ENCODE results near the gene SLC2A10. TPM values are rescaled to one million over a fixed set of nuclear protein-coding genes. Genes with fewer than 3 reads are reported as not detected.

SLC2A10 gene
- total and polyA plus RNA-seq, 2 donors (not counting 3 experiments of a cell fraction or from before 2014, with no cell fraction given): 11.2 to 13.6 TPM

DNA sequence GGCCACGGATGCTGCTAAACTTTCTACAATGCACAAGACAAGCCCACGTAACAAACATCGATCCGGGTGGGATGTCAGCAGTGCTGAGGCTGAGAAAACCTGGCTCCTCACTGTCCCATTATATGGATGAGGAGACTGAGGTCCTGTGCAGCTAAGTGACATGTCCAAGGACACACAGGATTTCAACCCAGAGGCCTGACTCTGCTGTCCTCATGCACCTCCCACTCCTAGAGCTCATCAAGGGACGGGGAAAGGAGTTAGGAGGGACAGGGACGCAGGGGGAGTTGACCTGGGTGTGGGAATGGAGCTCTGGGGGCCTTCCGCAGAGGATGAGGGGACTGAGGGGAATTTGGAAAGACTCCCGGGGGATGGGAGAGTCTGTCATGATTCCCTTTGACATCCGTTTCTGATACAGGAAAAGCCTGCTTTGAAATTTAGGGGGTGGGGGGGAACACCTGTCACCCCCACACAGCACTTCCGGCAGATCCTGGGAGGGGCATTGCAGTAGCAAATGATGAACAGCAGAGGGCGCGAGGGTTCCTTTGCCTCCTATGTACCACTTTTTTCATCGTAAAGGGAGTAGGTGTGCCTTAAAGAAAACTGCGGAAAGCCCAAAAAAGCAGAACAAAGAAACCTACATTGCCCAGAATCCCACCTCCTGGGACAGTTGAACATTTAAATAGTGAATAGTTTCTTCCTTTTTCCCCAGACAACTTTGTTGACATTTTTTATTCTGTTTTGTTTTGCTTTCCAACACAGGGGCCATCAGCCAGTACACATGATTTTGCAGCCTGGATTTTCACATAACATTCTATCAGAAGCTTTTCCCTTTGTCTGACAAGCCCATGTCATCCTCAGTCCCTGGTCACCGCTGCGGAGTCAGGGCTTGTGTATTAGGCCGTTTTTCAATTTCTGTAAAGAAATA, 48.6 kb downstream of the SLC2A10 start:
- intact Hi-C loops (cut with micrococcal nuclease): loop anchor here (1.0 kb wide), 1 partner anchor 392 kb away; no protein-coding TSS in a partner anchor
- Histone ChIP-seq H3K9ac (replicated peaks; ENCODE audit: extremely low read depth, insufficient read depth, low read length) (no peak overlapping the region), H3K4me3 (replicated peaks in 1 of 3; ENCODE audit: insufficient read depth in 1 of 3, low read depth in 1 of 3, low read length in 3 of 3) (no peak overlapping the region), H3K4me1 (ENCODE audit: control insufficient read depth, extremely low read depth, insufficient read depth, low read length) (no peaks in the 10 kb centered on the region), H3K4me2 (ENCODE audit: insufficient read depth, low read length) (no peak overlapping the region), H3K9me3 (replicated peaks; ENCODE audit: control insufficient read depth, insufficient read depth, low read length) (no peaks in the 10 kb centered on the region), H3K79me2 (ENCODE audit: control insufficient read depth, insufficient read depth, low read length) (no peaks in the 10 kb centered on the region), H3K27ac (ENCODE audit: insufficient read depth, low read depth, low read length) (no peak overlapping the region), H3K36me3 (ENCODE audit: control insufficient read depth in 2 of 2, extremely low read depth in 1 of 2, insufficient read depth in 2 of 2, low read length in 2 of 2) (no peaks in the 10 kb centered on the region), H4K20me1 (replicated peaks; ENCODE audit: control insufficient read depth, extremely low read depth, insufficient read depth, low read length) (no peaks in the 10 kb centered on the region), H3K27me3 (ENCODE audit: control insufficient read depth in 2 of 2, insufficient read depth in 2 of 2, low read length in 2 of 2) (no peaks in the 10 kb centered on the region), H2AFZ (ENCODE audit: low read depth, low read length) (no peak overlapping the region), H3K9me1 (replicated peaks; ENCODE audit: control insufficient read depth, extremely low read depth, insufficient read depth, low read length) (no peaks in the 10 kb centered on the region)
- dilution Hi-C loops (cut with MboI; ENCODE audit: extremely low pct_ligation_motif_present, low sequenced_read_pairs): no loop called here
- no peak for FAIRE-seq
- BruUV-seq (replicated peaks): no TSS peak
- TF ChIP-seq CTCF (IDR thresholded peaks at IDR 0.05; ENCODE audit: extremely low read depth in 1 of 2, insufficient read depth in 1 of 2, low read depth in 1 of 2, low read length in 2 of 2) (peak; percentile 83), POLR2A (IDR thresholded peaks at IDR 0.05; ENCODE audit: low read depth, low read length) (no peak)
- peak; percentile 42 for DNase-seq (ENCODE audit: low read depth, low spot score)
- POLR2A ChIA-PET: no interaction called here
- CTCF ChIA-PET: interaction anchor here (1.0 to 6.3 kb wide), 2 partner anchors 12 to 626 kb away, joined by 3 to 30 read pairs; no protein-coding TSS in a partner anchor

GRCh38 chr20:46758929-46759669, 49.6 kb downstream of the SLC2A10 start:
- intact Hi-C loops (cut with micrococcal nuclease): loop anchor here (1.0 kb wide), 1 partner anchor 391 kb away; no protein-coding TSS in a partner anchor
- dilution Hi-C loops (cut with MboI; ENCODE audit: extremely low pct_ligation_motif_present, low sequenced_read_pairs): no loop called here
- CTCF ChIA-PET: no interaction called here

More at GRCh38 chr20:46758929-46759669, 49.6 kb downstream of the SLC2A10 start:
- H2AFZ ChIP-seq (ENCODE audit: low read depth, low read length): no peak overlapping the region
- H3K79me2 ChIP-seq (ENCODE audit: control insufficient read depth, insufficient read depth, low read length): no peaks in the 10 kb centered on the region
- no peak overlapping the region for H3K27ac ChIP-seq (ENCODE audit: insufficient read depth, low read depth, low read length)
- BruUV-seq (replicated peaks): no TSS peak
- POLR2A ChIA-PET: no interaction called here
- H4K20me1 ChIP-seq (replicated peaks; ENCODE audit: control insufficient read depth, extremely low read depth, insufficient read depth, low read length): no peaks in the 10 kb centered on the region
- FAIRE-seq (no peak), DNase-seq (ENCODE audit: low read depth, low spot score) (no peak)
- no peak overlapping the region for H3K4me2 ChIP-seq (ENCODE audit: insufficient read depth, low read length)
- H3K36me3 ChIP-seq (ENCODE audit: control insufficient read depth in 2 of 2, extremely low read depth in 1 of 2, insufficient read depth in 2 of 2, low read length in 2 of 2): no peaks in the 10 kb centered on the region
- TF ChIP-seq POLR2A (IDR thresholded peaks at IDR 0.05; ENCODE audit: low read depth, low read length): no peak
- H3K9me1 ChIP-seq (replicated peaks; ENCODE audit: control insufficient read depth, extremely low read depth, insufficient read depth, low read length): no peaks in the 10 kb centered on the region
- peaks cover 0 to 2% of the 10 kb centered on the region in 2 experiments for H3K27me3 ChIP-seq (ENCODE audit: control insufficient read depth in 2 of 2, insufficient read depth in 2 of 2, low read length in 2 of 2)
- no peak overlapping the region for H3K4me3 ChIP-seq (replicated peaks in 1 of 3; ENCODE audit: insufficient read depth in 1 of 3, low read depth in 1 of 3, low read length in 3 of 3)
- H3K9me3 ChIP-seq (replicated peaks; ENCODE audit: control insufficient read depth, insufficient read depth, low read length): no peaks in the 10 kb centered on the region
- no peak overlapping the region for H3K9ac ChIP-seq (replicated peaks; ENCODE audit: extremely low read depth, insufficient read depth, low read length)
- no peaks in the 10 kb centered on the region for H3K4me1 ChIP-seq (ENCODE audit: control insufficient read depth, extremely low read depth, insufficient read depth, low read length)

Measured in endothelial cell of umbilical vein (primary cell).